DMS53 treated with DMSO at 0.1 percent for 48 hours (cell line): ENCODE results near the gene LHPP.

Source experiments
- DNase-seq: peaks from one replicate; lab custom pipeline; 2025; ENCODE audit not compliant: unreplicated experiment; lab: John Stamatoyannopoulos, UW

The LHPP gene

GRCh38 chr10:124447751-124448466 lies 13.7 kb upstream of the LHPP start:
- DNase-seq, result peak; percentile 16

GRCh38 chr10:124448696-124449169 lies 12.9 kb upstream of the LHPP start:
- no peak for DNase-seq

- peak; percentile 16 for DNase-seq
Observed at GRCh38 chr10:124449170-124450011, 12.2 kb upstream of the LHPP start.

GRCh38 chr10:124450012-124450782 lies 11.4 kb upstream of the LHPP start, which contains the start of gene NKX1-2:
NKX1-2 (minus strand) TSS chr10:124450035; CDS start chr10:124449943, 92 bp downstream.
- no peak for DNase-seq

- DNase-seq, result no peak
Observed at GRCh38 chr10:124450783-124451057, 10.9 kb upstream of the LHPP start.

- no peak for DNase-seq
Observed at GRCh38 chr10:124451276-124451675, 10.3 kb upstream of the LHPP start.

- no peak for DNase-seq
Observed at GRCh38 chr10:124453960-124454610, 7.5 kb upstream of the LHPP start.

GRCh38 chr10:124455441-124455840 lies 6.2 kb upstream of the LHPP start:
- DNase-seq, result no peak

- no peak for DNase-seq
Observed at GRCh38 chr10:124458473-124458872, 3.1 kb upstream of the LHPP start.

GRCh38 chr10:124458889-124459288 lies 2.7 kb upstream of the LHPP start:
- DNase-seq, result no peak

GRCh38 chr10:124459395-124459794 lies 2.2 kb upstream of the LHPP start:
- no peak for DNase-seq

- DNase-seq, result no peak
Observed at GRCh38 chr10:124460144-124460543, 1.5 kb upstream of the LHPP start.

GRCh38 chr10:124462348-124462695 lies 699 bp downstream of the LHPP start:
- no peak for DNase-seq

GRCh38 chr10:124464028-124464965 lies 2.7 kb downstream of the LHPP start:
- no peak for DNase-seq

- no peak for DNase-seq
Observed at GRCh38 chr10:124465003-124465776, 3.6 kb downstream of the LHPP start.

- DNase-seq, result no peak
Observed at GRCh38 chr10:124465777-124466488, 4.3 kb downstream of the LHPP start.

- no peak for DNase-seq
Observed at GRCh38 chr10:124467165-124467564, 5.5 kb downstream of the LHPP start.

- no peak for DNase-seq
Observed at GRCh38 chr10:124468624-124469023, 7.0 kb downstream of the LHPP start.
